NCI-H2081 treated with DMSO at 0.1 percent for 48 hours (cell line): ENCODE data around the gene CLCN2.

ENCODE experiments used
- DNase-seq: peaks from one replicate; lab custom pipeline; 2025; lab: John Stamatoyannopoulos, UW

The CLCN2 gene

DNA sequence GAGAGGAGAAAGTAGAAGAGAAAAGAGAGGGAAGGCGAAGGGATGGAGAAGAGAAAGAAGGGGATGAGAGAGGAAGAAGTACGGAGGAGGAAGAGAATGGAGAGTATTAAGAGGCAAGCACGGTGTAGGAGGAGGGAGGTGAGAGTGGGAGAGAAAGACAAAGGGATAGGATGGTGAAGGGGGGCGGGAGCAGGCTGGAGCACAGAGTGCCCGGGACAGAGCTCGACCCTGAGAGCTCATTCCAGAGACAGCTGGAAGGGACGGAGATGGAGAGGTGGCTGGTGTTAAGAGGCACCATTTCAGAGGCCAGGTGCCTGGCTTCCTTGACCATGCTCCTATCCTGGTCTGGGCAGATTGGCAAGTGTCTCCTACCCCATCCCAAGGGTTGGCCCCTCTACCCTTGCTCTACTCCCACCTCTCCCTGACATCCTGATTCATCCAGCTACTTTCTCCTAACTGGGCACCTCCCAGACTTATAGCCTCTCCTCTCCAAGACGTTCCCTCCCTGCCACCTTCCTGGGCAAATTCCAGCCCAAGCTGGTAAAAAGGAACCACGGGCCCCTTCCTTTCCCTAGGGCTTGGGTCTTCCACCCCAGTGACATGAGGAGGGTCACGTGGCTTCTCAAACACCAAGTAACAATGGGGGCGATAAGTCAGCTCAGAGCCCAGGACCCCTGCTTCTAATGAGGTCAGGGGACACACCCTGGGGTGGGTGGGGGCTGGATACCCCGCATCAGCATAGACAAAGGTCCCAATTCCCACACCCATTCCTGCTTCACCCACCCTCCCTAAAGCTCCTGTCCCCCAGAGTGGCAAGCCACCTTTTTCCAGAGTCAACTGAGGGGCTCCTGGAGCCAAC is 1.1 kb downstream of the CLCN2 start:
- no peak for DNase-seq

DNA sequence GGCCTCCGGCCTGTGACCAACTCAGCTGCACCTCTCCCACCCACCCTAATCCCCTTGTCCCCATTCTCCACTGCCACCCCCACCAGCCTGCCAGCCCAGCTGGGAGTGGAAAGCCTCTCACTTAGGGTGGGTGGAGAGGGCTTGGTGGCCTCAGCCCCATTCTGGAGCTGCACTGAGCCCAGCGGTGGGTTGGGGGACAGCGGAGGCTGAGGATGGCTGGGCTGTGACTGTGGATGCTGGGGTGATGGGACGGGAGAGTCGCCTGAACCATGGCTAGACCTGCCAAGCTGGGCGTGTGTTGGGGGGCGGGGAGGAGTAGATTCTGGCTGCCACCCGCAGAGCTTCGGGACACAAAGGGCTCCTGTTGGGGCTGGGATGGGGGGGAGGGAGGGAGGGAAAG is 1.8 kb downstream of the CLCN2 start:
- DNase-seq = no peak

DNA sequence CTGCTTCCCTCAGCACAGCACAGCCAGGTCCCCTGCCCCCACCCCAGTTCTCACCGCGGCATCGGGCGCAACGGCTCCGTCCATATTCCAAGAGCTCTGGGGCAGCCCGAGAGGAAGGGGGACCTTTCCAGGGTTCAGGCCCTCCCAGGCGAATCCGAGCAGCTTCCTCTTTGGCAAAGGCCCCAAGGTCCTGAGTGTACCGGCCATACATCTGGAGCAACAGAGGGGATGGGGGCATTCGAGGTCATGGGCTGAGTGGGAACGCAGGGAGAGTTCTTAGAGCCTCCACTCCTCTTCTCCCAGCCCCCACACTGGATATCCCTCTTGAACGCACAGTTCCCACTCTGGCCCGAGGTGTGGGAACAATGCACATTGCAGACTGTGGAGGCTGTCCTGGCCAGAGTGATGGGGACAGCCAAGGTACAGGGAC is 2.5 kb downstream of the CLCN2 start:
- DNase-seq = no peak

DNA sequence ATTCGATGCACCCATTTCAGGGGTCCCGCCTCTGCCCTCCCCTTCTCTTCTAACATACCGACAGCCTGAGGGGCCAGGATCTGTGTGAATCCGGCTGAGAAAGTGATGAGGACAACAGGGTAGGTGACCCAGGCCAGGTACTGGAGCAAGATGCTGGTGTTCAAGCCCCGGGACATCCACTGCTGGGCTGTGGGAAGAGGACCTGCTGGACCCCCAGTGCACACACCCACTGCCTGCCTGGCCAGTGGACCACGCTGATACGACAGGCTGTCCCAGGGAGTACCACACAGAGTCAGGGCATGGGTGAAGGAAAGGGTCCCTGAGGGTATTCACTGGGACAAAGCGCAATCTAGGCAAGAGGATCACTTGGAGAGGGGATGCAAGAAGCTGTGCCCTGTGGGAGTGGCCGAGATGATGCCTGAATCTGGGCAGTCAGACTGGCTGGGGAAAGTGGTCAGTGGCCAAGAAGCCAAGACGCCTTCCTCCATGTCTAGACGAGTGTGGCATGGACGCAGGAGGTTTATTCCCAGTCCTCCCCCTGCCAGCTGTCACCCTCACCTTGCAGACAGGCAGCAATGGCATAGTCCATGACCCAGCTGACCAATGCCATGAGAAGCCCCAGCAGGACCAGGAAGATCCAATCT is 3.2 kb downstream of the CLCN2 start:
- DNase-seq = no peak

DNA sequence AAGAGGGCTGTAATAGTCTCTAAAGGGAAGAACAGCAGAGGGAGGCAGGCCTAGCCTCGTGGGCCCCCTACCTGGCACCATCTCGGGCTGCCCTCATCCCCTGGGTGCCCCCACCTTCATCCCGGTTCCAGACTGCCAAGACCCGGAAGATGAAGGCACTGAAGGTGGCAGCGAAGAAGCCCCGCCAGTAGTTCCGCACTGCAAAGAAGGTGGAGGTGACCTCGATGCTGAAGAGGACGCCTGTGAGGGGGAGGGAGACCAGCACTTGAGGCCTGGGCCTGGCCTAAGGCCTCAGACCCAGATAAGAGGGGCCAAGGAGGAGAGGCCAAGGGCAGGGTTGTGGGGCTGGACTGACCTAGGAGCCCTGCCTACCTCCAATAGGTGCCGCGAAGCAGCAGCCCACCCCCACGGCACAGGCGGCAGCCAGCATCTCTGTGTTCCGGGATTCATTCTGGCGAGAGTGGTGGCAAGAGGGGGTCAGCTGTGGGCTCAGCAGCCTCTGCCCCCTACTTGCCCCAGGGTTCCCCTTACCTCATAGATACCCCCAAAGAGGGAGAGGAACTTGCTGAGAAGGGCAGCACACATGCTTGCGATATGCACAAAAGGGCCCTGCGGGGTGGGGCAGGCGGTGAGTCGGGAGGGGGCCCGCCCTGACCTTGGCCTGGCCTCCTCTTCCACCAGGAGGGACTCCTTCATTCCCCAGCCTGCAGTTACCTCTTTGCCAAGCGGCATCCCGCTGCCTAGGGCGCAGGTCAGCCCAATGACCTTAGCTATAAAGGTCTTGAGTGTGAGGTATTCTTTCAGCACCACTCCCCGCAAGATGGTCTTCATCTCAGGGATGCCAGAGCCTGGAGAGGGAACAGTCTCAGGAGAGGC is 3.9 kb downstream of the CLCN2 start:
- no peak for DNase-seq

DNA sequence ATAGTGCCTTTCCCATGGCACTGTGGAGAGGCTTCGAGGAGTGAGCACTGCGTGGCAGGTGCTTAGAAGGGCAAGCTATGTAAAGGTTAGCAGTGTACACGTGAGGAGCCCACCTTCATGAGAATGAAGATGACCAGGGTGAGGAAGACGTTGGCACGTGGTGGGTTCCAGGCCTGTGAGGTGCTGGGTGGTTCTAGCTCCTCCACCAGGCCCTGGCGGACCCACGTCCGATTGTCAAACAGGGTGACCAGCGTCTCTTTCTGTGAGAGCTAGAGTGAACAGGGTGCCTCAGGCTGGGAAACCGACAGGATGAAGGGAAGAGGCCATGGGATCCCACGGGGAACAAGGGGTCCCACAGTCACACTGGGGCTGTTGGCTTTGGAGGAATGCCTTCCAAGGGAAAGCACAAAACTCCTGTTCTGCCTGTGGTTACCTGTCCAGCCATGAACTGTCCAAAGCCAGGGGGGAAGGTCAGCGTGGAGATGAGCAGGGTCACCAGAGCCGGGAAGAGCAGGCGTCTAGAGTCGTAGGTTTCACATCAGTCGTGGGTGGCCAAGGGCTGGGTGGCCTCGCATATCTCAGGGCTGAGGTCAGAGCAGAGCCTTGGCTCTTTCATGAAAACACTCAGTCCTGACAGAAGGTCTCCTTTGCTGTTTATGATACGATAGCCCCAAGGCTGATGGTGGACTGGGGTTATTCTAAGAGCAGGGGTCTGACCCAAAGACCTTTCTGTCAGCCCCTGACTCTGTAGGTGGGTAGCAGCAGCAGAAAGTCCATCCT is 6.0 kb downstream of the CLCN2 start:
- no peak for DNase-seq

DNA sequence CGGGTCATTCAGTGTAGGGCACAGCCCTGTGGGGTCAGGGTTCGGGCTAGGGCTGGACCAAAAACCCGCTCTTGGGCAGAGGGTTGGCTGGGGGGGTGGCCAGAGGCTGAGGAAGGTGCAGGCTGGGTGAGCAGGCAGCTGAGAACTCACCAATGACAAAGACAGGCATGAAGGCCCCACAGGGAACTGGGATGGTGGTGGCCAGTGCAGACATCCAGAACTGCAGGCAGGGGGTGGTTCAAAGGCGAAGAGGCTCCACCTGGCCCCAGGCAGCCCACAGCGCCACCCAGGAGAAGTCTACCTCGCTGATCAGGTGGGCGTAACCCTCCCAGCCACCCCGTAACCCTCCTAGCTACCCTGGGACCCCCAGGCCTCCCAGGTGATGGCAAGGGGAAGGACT is 6.7 kb downstream of the CLCN2 start:
- no peak for DNase-seq

DNA sequence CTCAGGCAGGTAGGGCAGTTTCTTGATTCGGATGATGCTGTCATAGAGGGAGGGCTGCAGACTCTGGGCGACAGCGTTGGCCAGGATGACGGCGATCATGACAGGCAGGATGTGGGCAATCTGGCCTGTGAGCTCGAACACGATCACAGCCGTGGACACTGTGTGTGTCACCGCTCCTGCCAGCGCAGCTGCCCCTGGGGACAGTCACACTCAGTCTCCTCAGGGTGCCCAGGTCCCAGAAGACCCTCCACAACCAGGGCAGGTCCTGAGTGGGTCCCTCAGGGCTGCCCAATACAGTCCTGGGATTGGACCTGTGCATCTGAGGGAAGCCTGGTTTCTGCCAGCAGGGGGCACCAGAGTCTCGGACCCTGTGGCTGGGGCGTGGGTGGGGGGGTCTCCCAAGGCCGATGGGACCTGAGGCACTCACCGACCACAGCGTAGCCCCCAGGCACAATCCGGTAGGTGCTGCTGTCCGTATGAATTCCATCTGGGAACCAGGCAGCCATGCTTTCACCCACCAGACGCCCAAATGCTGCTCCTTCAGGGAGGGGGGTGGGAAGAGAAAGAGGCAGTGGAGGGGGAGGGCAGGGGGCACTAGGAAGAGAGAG is 7.2 kb downstream of the CLCN2 start:
- DNase-seq = no peak

DNA sequence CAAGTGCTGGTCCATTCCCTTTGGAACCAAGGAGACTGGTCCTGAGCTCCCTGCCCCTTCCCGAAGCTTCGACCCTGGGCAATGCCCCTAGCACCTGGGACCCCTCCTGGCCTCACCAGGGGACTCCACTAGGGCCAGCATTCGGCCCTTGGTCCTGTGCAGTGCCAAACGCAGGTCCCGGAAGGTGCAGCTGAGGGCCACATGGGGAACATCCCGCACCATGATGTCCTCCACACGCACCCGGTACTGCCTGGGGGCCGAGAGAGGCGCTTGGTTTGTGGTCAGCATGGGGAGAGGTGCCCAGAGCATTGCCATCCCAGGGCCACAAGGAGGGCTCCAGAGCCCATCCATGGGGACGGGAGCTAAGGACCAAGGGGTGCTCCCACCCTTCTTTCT is 7.9 kb downstream of the CLCN2 start:
- DNase-seq = no peak

DNA sequence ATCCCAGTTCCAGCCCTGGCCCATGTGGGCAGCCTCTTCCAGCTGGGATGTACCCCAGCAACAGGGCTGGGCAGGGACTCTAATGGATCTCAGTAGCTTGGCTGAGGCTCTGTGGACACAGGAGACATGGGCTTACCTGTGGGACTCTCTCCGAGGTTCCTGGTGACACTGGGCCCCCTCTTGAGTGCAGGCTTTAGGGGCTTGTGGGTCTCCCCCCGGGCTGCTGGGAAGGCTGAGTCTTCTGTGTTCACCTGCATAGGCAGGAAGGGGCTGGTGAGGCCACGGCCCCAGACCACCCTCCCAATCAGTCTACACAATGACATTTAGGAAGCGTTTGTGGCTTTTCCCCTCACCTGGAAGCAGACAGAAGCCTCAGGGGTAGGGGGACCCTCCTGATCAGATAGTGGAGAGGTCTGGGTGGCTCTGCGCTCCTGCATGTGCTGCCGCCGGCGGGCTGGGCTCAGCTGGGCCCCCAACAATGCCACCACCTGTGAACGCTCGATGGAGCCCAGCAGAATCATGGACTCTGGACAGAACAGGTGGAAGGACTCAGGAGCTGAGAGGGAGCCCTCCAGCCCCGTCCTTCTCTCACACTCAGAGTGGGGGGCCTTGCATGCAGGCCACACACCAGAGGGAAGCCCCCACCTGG is 8.4 kb downstream of the CLCN2 start:
- DNase-seq = no peak

DNA sequence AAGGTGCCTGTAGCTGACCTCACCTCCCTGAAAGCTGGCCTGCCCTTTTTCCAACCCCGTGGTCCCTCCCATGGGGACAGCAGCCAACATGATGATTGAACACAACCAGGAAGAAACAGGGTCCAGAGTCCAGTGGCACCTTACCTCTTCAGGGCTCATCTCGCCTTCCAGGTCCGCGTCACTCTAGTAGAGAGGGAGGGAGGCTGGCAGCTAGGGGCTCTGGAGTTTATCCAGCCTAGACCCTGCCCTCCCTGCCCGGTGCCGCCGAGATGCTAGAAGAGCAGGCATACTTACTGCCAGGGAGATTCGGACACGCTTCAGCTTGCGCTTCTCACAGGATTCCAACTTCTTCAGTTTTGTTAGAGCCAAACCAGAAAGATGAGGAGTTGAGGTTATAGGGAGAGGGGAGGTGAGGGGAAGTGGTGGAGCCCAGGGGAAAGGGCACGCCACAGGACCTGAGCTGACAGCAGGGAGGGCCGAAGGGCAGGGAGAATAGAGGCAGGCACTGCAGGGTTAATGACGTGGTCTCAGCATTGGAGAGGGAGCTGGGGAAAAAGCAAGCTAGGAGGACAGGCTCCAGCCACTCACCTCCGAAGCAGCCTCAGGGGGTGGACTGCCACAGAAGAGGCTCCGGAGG is 9.1 kb downstream of the CLCN2 start:
- DNase-seq = no peak

DNA sequence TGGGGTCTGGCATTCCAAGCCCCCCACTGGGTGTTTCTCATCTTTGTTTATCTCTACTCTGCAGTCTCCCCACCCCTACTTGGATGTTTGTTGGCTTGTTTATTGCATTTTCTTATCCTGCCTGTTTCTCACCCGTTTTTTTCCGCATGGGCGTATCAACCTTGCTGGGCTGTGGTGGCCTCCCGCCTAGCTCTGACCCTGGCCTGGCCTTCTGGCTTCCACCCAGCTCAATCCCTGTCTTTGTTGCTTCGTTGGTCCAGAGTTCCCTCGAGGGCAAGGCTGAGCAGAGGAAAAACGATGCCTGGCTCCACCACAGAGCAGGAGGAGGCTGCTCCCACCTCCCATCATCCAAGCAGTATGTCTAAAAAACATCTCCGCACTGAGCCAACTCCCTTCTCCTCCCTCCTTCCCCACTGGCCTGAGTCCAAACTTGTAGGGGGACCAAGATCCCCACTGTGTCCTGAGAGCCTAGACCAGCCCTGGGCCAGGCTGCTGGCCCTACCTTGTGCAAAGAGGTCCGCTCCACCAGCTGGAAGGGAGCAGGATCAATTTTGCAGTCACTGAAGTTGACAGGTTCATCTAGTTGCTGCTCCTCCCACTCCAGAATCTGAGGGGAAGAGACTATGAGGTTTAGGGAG is 9.8 kb downstream of the CLCN2 start:
- DNase-seq = no peak

DNA sequence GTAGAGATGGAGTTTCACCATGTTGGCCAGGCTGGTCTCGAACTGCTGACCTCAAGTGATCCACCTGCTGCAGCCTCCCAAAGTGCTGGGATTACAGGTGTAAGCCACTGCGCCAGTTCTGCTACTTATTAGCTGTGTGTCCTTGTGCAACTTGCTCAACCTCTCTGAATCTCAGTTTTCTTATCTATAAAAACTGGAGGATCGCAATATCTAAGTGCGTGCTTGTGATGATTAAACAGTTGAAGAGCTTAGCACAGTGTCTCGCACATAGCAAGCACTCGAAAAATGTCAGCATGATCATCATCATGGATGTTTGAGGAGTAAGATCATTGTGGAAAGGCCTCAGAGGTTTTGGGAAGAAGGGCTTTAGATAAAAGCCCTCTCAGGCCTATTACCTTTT is 10.8 kb downstream of the CLCN2 start:
- DNase-seq = no peak

DNA sequence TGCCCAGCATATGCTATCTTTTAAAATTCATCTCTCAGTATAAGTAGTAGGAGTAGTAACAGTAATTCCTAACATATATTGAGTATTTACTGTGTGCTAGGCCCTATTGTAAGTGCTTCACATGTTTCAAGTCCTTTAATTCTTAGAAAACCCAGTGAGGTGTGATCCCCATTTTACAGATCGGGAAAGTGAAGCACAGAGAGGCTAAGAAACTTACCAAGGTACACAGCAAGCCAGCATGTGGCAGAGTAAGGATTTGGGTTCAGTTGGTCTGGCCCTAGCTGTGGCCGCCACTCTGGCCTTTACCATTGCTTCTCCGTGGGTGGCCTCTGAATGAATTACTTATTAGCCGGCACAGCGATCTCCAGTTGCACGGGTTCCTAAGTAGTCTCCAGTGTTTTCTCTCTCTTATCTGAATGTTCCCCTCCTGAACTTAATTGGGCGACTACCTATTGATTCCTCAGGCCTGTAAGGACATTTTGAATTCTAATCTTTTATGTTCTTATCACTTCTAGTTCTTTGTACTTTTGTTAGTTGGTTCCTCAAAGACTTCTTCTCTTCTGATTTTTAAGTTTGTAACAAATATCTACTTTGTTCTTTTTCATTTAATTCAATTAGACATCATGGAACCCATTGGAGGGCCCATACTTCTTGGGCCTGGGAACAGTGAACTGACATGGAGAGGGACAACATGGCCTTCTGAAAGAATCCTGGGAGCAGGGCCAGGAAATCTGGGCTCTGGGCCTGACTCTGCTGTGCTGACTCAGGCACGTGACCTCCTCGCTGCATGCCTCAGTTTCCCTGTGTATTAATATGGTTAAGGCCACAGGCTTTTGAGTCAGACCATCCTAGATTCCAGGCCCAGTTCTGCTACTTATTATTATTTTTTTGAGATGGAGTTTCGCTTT is 11.6 kb downstream of the CLCN2 start:
- no peak for DNase-seq

DNA sequence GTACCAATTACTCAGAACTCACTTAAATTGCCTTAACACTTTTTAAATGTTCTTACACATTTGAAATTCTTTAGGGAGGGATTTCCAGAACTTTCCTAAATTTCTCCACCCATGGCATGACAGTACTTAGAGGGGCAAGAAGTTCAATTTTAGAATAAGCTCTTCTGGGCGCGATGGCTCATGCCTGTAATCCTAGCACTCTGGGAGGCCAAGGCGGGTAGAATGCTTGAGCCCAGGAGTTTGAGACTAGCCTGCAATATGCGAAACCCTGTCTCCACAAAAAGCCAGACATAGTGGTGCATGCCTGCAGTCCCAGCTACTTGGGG is 13.4 kb downstream of the CLCN2 start:
- DNase-seq = no peak

DNA sequence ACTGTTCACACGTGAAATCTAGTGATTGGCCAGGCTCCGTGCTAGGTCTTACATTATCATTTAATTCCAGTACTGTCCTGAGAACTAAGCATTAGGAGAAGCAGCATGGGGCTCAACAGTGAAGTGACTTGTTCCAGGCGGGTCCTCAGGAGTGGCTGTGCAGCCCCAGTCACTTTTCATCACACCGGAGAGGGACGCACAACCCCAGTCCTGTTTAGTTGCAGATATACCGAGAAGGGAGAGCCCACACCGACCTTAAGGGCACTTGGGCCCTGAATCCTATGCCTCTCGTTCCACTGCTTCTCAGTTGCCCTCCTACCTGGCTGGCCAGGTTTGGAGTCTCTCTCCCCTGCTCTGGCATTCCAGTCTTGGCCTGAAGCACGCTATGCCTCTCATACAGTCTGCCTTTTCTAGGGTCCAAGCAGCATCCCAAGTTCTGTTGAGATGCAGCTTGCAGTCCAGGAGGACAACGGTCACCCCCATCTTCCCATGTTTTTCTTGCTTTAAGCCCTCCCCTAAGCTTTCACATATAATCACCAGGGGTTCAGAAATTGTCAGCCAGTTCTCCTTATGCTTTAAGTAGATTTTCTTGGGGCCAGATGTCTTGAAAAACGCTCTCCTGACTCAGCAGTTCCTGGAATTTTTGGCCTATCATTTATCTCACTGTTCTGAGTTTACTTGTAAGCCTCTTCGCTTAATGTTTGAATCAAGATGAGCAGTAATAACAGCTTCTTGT is 13.9 kb downstream of the CLCN2 start:
- DNase-seq = no peak

DNA sequence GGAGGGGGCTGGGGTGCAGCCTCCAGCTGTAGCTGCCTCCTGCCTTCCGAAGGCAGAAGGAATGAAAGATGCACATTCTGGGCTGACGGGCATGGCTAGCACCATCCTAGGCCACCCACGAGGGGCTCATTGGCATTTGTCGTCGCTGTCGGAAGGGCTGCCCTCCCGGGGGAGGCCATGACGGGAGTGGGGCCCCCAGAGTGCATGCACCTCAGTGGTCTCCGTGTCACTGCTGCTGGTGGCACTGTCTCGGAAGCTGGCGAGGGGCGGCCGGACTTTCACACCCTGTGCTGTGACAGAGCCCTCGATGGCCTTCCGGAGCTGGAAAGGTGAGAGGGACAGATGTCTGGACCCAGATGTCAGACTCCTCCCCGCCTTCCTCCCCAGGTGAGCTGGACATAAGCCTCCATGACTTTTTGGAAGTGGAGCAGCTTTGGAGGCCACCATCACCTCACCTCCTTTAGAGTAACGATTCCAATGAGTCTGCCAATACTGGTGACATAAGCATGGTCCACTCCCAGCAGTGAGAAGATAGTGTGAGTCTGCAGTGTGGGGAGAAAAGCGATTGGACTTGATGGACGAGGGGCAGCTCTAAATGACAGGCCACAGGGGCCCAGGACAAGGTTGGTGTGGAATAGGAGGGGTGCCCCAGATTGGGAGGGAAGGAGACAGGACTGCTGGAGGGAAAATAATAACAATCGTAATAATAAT is 14.8 kb downstream of the CLCN2 start:
- no peak for DNase-seq
